ENCODE measurements around the gene MUC15. TPM values are rescaled to one million over a fixed set of nuclear protein-coding genes. Genes with fewer than 3 reads are reported as not detected.

Gene MUC15
- total and polyA plus RNA-seq, 12 donors = 0.01 TPM; not detected in 11

DNA sequence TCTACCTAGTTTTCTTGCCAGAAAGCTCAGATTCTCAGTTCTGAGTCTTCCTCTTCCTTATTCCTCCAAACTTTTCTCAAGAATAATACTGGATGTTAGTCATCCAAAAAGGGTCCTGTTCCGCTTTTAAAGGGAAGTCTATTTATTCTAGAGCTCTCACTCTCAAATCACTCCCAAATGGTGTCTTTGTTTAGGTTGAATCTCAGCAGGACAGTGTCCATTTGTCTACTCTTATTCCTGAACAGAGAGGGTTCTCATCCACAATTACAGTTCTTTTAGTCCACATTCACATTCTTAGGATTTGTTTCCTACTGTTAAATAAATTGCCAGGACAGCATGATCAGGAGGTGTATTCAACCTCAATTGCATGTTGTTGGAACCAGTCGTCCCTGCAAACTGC is 61.3 kb downstream of the MUC15 start:
- WGBS, 2 donors = 73 to 80% methylated on average over 2 of the region's 2 CpGs
- intact Hi-C loops (cut with DNase I) = no loop called here
- no peaks in the 10 kb centered on the region for H3K4me1 ChIP-seq
- H3K36me3 ChIP-seq = no peaks in the 10 kb centered on the region
- H3K9me3 ChIP-seq = no peaks in the 10 kb centered on the region
- DNase-seq (no peak), ATAC-seq (no peak)
- H3K4me3 ChIP-seq = no peak overlapping the region
- H3K27ac ChIP-seq = no peak overlapping the region
- no peaks in the 10 kb centered on the region for H3K27me3 ChIP-seq
- TF ChIP-seq, protein P1, sequence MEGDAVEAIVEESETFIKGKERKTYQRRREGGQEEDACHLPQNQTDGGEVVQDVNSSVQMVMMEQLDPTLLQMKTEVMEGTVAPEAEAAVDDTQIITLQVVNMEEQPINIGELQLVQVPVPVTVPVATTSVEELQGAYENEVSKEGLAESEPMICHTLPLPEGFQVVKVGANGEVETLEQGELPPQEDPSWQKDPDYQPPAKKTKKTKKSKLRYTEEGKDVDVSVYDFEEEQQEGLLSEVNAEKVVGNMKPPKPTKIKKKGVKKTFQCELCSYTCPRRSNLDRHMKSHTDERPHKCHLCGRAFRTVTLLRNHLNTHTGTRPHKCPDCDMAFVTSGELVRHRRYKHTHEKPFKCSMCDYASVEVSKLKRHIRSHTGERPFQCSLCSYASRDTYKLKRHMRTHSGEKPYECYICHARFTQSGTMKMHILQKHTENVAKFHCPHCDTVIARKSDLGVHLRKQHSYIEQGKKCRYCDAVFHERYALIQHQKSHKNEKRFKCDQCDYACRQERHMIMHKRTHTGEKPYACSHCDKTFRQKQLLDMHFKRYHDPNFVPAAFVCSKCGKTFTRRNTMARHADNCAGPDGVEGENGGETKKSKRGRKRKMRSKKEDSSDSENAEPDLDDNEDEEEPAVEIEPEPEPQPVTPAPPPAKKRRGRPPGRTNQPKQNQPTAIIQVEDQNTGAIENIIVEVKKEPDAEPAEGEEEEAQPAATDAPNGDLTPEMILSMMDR (IDR thresholded peaks at IDR 0.05) = no peak

DNA sequence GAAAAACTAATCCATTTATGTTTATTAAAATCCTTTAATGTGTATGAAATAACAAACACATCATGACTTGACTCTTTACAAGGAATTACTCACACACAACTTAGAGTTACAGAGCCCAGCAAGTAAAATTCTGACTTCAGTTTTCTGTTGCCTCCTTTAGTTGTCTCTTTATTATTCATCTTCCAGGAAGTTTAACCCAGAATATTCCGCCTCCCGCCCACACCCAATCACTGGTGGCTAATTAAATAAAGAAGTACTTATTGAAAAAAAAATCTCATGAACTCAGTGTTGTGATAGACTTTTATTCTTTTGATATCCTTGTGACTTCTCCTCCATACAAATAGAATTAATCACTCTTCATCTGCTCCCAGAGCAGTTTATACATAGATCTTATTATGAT is 61.9 kb downstream of the MUC15 start:
- Histone ChIP-seq H3K4me1 (no peaks in the 10 kb centered on the region), H3K9me3 (no peaks in the 10 kb centered on the region), H3K27me3 (no peaks in the 10 kb centered on the region), H3K27ac (no peak overlapping the region), H3K4me3 (no peak overlapping the region), H3K36me3 (no peaks in the 10 kb centered on the region)
- DNase-seq (no peak), ATAC-seq (no peak)
- TF ChIP-seq, protein P1 (IDR thresholded peaks at IDR 0.05) = no peak
- WGBS, 2 donors = 87% methylated on average over 2 of the region's 2 CpGs
- intact Hi-C loops (cut with DNase I) = no loop called here

Other genes starting within 250 kb of the MUC15 start
- under 1 TPM in 5 of 10 donors, not detected in 5; 0.05 to 0.30 (median 0.09) TPM for gene ANO3, start 240.1 kb downstream of the MUC15 start, total RNA-seq
- gene ANO3, start 240.1 kb downstream of the MUC15 start, polyA plus RNA-seq = under 1 TPM; 0.01 to 0.07 TPM
- under 1 TPM in 1 of 10 donors, not detected in 9; 0.05 TPM for gene SLC5A12, start 149.8 kb upstream of the MUC15 start, total RNA-seq
- not detected for gene SLC5A12, start 149.8 kb upstream of the MUC15 start, polyA plus RNA-seq

Measured in heart right ventricle (tissue), 16 donors.